Glutamatergic neuron (in vitro differentiated cells): Measurements from ENCODE around the gene MARCHF5. TPM values are rescaled to one million over a fixed set of nuclear protein-coding genes. Genes with fewer than 3 reads are reported as not detected.

Experiments
- DNase-seq: peaks from one replicate; pipeline ENCODE4 v3.0.0; 2022
- H3K27ac Mint-ChIP-seq: one replicate; pipeline ENCODE4 v1.8.0; 2020; ENCODE audit warnings: mild to moderate bottlenecking, mixed read lengths, inconsistent platforms; ENCODE audit not compliant: unreplicated experiment
- H3K27me3 Mint-ChIP-seq: one replicate; pipeline ENCODE4 v1.8.0; 2020; ENCODE audit warnings: mild to moderate bottlenecking, moderate library complexity, mixed read lengths, inconsistent platforms; ENCODE audit not compliant: unreplicated experiment
- H3K36me3 Mint-ChIP-seq: one replicate; pipeline ENCODE4 v1.8.0; 2020; ENCODE audit warnings: mild to moderate bottlenecking, mixed read lengths, inconsistent platforms; ENCODE audit not compliant: unreplicated experiment
- H3K4me1 Mint-ChIP-seq: one replicate; pipeline ENCODE4 v1.8.0; 2020; ENCODE audit warnings: mild to moderate bottlenecking, low read depth, mixed read lengths, inconsistent platforms; ENCODE audit not compliant: unreplicated experiment
- H3K4me3 Mint-ChIP-seq: one replicate; pipeline ENCODE4 v1.8.0; 2020; ENCODE audit warnings: mild to moderate bottlenecking, mixed read lengths, inconsistent platforms; ENCODE audit not compliant: unreplicated experiment
- H3K9me3 Mint-ChIP-seq: one replicate; pipeline ENCODE4 v1.8.0; 2020; ENCODE audit warnings: mild to moderate bottlenecking, moderate library complexity, mixed read lengths, inconsistent platforms; ENCODE audit not compliant: unreplicated experiment
- total RNA-seq: library from RNA; stranded (reverse); fragmentation: NEBNext Ultra II Directional; extraction: Animal tissue kit (Norgen Biotek cat#: 25700); gene quantifications from one replicate; pipeline ENCODE4 v1.2.1, GENCODE V29; 2021; ENCODE audit not compliant: unreplicated experiment
- TF ChIP-seq, protein P1 (sequence below): fragments of 200-600 bp; sonication (generic); IDR thresholded peaks from one replicate; pipeline ENCODE4 v1.5.0; 2021; ENCODE audit not compliant: partially characterized antibody, unreplicated experiment

MARCHF5 gene
- total RNA-seq, 1 donor from 2014 or later = 68.5 TPM

DNA sequence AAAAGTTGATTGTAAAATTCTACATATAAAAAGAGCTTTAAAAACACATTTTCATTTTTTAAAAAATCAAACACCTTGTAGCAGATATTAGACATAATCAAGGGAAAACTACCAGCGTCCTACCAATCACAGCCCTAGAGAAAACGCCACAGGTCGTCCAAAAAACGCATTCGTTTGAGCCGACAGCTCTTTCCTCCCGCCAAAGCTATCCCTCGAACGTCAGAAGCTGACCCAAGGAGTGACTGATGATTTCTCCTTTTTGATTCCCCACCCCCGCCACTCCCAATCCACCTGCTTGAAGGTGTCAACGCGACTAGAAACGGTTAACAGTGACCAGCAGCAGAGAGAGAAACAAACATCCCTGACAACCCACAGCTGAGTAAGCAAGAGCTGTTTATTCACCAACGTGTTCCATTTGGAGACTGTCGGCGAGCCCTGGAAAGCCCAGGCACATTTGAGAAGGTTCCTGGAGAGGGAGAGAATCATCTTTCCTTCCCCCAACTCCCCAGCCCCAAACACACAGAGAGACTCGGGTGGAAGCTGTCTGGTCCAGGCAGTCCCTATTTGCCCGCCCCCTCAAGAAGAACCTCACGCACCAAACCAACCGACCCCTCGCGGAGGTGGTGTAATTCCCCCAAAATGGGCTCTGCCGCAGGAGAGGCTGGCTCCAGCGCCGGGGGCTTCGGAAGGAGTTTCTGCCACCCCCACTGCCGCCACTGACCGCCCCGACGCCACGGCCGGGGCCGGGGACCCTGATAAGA lies 711 bp upstream of the MARCHF5 start:
- Mint-ChIP-seq H3K27ac (peak overlapping the region; percentile 92), H3K4me1 (peaks cover 7% of the 10 kb centered on the region), H3K4me3 (peak overlapping the region; percentile 97), H3K36me3 (no peaks in the 10 kb centered on the region), H3K27me3 (peaks cover 6% of the 10 kb centered on the region), H3K9me3 (peaks cover 7% of the 10 kb centered on the region)
- DNase-seq = peak; percentile 36
- TF ChIP-seq, protein P1, sequence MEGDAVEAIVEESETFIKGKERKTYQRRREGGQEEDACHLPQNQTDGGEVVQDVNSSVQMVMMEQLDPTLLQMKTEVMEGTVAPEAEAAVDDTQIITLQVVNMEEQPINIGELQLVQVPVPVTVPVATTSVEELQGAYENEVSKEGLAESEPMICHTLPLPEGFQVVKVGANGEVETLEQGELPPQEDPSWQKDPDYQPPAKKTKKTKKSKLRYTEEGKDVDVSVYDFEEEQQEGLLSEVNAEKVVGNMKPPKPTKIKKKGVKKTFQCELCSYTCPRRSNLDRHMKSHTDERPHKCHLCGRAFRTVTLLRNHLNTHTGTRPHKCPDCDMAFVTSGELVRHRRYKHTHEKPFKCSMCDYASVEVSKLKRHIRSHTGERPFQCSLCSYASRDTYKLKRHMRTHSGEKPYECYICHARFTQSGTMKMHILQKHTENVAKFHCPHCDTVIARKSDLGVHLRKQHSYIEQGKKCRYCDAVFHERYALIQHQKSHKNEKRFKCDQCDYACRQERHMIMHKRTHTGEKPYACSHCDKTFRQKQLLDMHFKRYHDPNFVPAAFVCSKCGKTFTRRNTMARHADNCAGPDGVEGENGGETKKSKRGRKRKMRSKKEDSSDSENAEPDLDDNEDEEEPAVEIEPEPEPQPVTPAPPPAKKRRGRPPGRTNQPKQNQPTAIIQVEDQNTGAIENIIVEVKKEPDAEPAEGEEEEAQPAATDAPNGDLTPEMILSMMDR = no peak

DNA sequence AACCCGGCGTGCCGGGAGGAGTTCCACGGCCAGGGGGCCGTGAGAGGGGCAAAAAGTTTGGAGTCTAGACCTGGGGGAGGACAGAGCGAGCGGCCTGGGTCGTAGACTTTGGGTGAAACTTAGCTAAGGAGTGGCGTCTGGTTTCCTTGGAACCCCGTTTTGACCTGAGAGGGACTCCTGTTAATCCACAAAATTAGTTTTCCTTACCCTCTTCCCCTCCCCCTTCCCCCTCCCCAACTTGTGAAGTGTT lies 574 bp downstream of the MARCHF5 start:
- H3K27ac Mint-ChIP-seq = peak overlapping the region; percentile 55
- peaks cover 7% of the 10 kb centered on the region for H3K9me3 Mint-ChIP-seq
- no peaks in the 10 kb centered on the region for H3K36me3 Mint-ChIP-seq
- TF ChIP-seq, protein P1 = no peak
- peak overlapping the region; percentile 88 for H3K4me3 Mint-ChIP-seq
- peaks cover 7% of the 10 kb centered on the region for H3K4me1 Mint-ChIP-seq
- DNase-seq = no peak
- peaks cover 7% of the 10 kb centered on the region for H3K27me3 Mint-ChIP-seq

DNA sequence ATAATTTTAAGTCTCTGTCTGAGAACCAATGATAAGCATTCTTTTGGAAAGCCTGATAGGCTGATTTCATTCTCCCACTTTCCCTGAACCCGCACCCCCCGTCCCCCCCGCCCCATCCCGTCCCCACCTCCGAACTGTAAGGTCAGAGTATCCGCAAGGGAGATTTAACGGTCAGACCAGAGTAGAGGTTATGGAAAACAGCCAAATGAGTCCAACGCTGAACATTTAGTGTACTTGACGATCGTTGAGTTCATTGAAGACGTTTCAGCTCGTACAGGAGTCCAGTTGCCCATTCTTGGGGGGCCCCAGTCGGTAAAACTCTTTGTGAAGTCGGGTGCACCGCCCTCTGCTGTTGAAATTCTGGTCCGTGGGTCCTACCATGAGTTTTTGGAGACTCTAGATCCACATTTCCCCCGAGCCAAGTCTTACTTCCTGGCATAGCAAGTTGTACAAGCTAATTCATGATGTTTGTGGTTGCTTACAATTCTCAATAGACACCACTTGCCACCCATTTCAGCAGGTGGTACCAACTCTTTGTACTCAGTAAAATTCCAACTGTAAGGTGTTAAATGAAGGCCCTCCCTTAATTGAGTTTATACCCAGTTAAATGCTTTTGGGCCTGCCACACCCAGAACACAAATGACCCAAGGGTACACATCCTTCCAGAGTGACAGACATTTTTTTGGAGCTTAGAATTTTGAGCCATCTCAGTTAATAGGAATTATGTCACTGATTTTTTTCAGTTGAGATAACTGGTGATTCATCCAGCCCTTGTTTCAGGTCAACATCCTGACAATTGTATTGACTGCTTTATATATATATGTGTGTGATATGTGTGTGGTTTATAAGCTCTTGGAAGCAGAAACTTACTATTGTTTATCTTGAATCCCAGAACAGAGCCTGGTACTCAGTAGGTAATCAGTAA lies 1.2 kb downstream of the MARCHF5 start:
- peaks cover 7% of the 10 kb centered on the region for H3K9me3 Mint-ChIP-seq
- peak; percentile 39 for DNase-seq
- peaks cover 7% of the 10 kb centered on the region for H3K27me3 Mint-ChIP-seq
- H3K4me3 Mint-ChIP-seq = peak overlapping the region; percentile 88
- H3K27ac Mint-ChIP-seq = peak overlapping the region; percentile 55
- H3K36me3 Mint-ChIP-seq = no peaks in the 10 kb centered on the region
- TF ChIP-seq, protein P1 = peak; percentile 9
- H3K4me1 Mint-ChIP-seq = peaks cover 7% of the 10 kb centered on the region

DNA sequence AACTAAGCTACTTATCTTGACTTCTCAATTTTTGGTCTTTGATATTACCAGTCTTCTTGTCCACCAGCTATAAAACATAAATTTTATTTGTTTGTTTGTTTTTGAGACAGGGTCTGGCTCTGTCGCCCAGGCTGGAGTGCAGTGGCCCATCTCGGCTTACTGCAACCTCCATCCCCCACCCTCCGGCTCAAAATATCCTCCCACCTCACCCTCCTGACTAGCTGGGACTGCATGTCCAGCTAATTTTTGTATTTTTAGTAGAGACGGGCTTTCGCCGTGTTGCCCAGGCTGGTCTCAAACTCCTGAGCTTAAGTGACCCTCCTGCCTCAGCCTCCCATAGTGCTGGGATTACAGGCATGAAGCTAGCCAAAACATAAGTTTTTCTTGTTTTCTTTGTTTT lies 7.5 kb downstream of the MARCHF5 start:
- peaks cover 6% of the 10 kb centered on the region for H3K27me3 Mint-ChIP-seq
- H3K36me3 Mint-ChIP-seq = no peaks in the 10 kb centered on the region
- no peak overlapping the region for H3K27ac Mint-ChIP-seq
- H3K4me3 Mint-ChIP-seq = no peak overlapping the region
- no peaks in the 10 kb centered on the region for H3K9me3 Mint-ChIP-seq
- peaks cover 12% of the 10 kb centered on the region for H3K4me1 Mint-ChIP-seq
- no peak for DNase-seq
- TF ChIP-seq, protein P1 = no peak

DNA sequence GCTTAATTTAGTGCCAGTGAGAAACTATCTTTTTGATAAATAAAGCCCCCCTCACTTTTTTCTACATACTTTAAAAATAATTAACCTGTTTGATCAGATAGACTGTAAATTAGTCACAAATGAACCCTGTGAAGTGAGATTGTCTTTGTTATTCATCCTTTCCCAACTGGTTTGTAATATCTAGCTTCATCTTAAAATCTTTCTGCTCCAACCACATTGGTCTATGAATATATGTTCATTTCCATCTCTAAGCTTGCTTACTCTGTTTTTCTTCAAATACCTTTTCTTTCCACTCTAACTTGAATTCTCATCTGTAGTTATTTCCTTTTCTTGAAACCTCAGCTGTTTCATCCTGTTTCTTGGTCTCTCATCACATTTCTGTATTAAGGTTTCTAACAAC lies 12.1 kb downstream of the MARCHF5 start:
- H3K27me3 Mint-ChIP-seq = peaks cover 4% of the 10 kb centered on the region
- peaks cover 7% of the 10 kb centered on the region for H3K4me1 Mint-ChIP-seq
- TF ChIP-seq, protein P1 = no peak
- H3K36me3 Mint-ChIP-seq = no peaks in the 10 kb centered on the region
- peaks cover 4% of the 10 kb centered on the region for H3K9me3 Mint-ChIP-seq
- no peak overlapping the region for H3K4me3 Mint-ChIP-seq
- DNase-seq = no peak
- peak overlapping the region; percentile 2 for H3K27ac Mint-ChIP-seq
